ENCODE measurements around the gene MTCL3.

Gene MTCL3

GRCh38 chr6:127515794-127516661, 3.1 kb downstream of the MTCL3 start:
- in situ Hi-C loops (cut with MboI; ENCODE audit: low sequenced_read_pairs), result no loop called here

GRCh38 chr6:127515234-127515793, 3.8 kb downstream of the MTCL3 start:
- in situ Hi-C loops (cut with MboI; ENCODE audit: low sequenced_read_pairs), result no loop called here

- in situ Hi-C loops (cut with MboI; ENCODE audit: low sequenced_read_pairs), result no loop called here
These were observed 4.3 kb downstream of the MTCL3 start for GRCh38 chr6:127514773-127515227.

- in situ Hi-C loops (cut with MboI; ENCODE audit: low sequenced_read_pairs), result no loop called here
These were observed 4.9 kb downstream of the MTCL3 start for GRCh38 chr6:127514179-127514772.

GRCh38 chr6:127513425-127513824, 5.7 kb downstream of the MTCL3 start:
- in situ Hi-C loops (cut with MboI; ENCODE audit: low sequenced_read_pairs), result no loop called here

- in situ Hi-C loops (cut with MboI; ENCODE audit: low sequenced_read_pairs), result no loop called here
These were observed 8.3 kb downstream of the MTCL3 start for GRCh38 chr6:127510876-127511275.

- in situ Hi-C loops (cut with MboI; ENCODE audit: low sequenced_read_pairs), result no loop called here
These were observed 12.2 kb downstream of the MTCL3 start for GRCh38 chr6:127506894-127507293.

- in situ Hi-C loops (cut with MboI; ENCODE audit: low sequenced_read_pairs), result no loop called here
These were observed 16.1 kb downstream of the MTCL3 start for GRCh38 chr6:127503022-127503421.

- in situ Hi-C loops (cut with MboI; ENCODE audit: low sequenced_read_pairs), result no loop called here
These were observed 21.7 kb downstream of the MTCL3 start for GRCh38 chr6:127497410-127497809.

GRCh38 chr6:127496471-127496870, 22.7 kb downstream of the MTCL3 start:
- in situ Hi-C loops (cut with MboI; ENCODE audit: low sequenced_read_pairs), result no loop called here

GRCh38 chr6:127494240-127494767, 24.8 kb downstream of the MTCL3 start:
- in situ Hi-C loops (cut with MboI; ENCODE audit: low sequenced_read_pairs), result no loop called here

- in situ Hi-C loops (cut with MboI; ENCODE audit: low sequenced_read_pairs), result no loop called here
These were observed 29.9 kb downstream of the MTCL3 start for GRCh38 chr6:127489248-127489647.

- in situ Hi-C loops (cut with MboI; ENCODE audit: low sequenced_read_pairs), result no loop called here
These were observed 32.2 kb downstream of the MTCL3 start for GRCh38 chr6:127486934-127487333.

GRCh38 chr6:127484212-127484863, 34.8 kb downstream of the MTCL3 start:
- in situ Hi-C loops (cut with MboI; ENCODE audit: low sequenced_read_pairs), result no loop called here

- in situ Hi-C loops (cut with MboI; ENCODE audit: low sequenced_read_pairs), result no loop called here
These were observed 35.6 kb downstream of the MTCL3 start for GRCh38 chr6:127483399-127484055.

- in situ Hi-C loops (cut with MboI; ENCODE audit: low sequenced_read_pairs), result no loop called here
These were observed 36.8 kb downstream of the MTCL3 start for GRCh38 chr6:127482325-127482724.

- in situ Hi-C loops (cut with MboI; ENCODE audit: low sequenced_read_pairs), result no loop called here
These were observed 37.5 kb downstream of the MTCL3 start for GRCh38 chr6:127481628-127482027.

- in situ Hi-C loops (cut with MboI; ENCODE audit: low sequenced_read_pairs), result no loop called here
These were observed 38.0 kb downstream of the MTCL3 start for GRCh38 chr6:127481111-127481510.

- in situ Hi-C loops (cut with MboI; ENCODE audit: low sequenced_read_pairs), result no loop called here
These were observed 41.5 kb downstream of the MTCL3 start for GRCh38 chr6:127477658-127478057.

GRCh38 chr6:127475823-127476176, 43.3 kb downstream of the MTCL3 start:
- in situ Hi-C loops (cut with MboI; ENCODE audit: low sequenced_read_pairs), result no loop called here
